GM19351 (cell line): ENCODE measurements around the gene RPTOR.

Experiments used
- ATAC-seq: cut with Tn5 transposase; IDR thresholded peaks from one replicate; pipeline ENCODE4 v1.9.1; 2021; ENCODE audit warnings: mild to moderate bottlenecking, moderate library complexity; ENCODE audit not compliant: unreplicated experiment

Gene RPTOR

GRCh38 chr17:80659651-80660050 is 115.0 kb downstream of the RPTOR start:
- no peak for ATAC-seq

- no peak for ATAC-seq
Observed at GRCh38 chr17:80660527-80661198, 116.0 kb downstream of the RPTOR start.

- no peak for ATAC-seq
Observed at GRCh38 chr17:80662557-80662956, 117.9 kb downstream of the RPTOR start.

GRCh38 chr17:80663781-80664206 is 119.2 kb downstream of the RPTOR start:
- ATAC-seq = no peak

- ATAC-seq = no peak
Observed at GRCh38 chr17:80664217-80664790, 119.7 kb downstream of the RPTOR start.

GRCh38 chr17:80665792-80666191 is 121.2 kb downstream of the RPTOR start:
- no peak for ATAC-seq

- ATAC-seq = no peak
Observed at GRCh38 chr17:80666867-80667266, 122.2 kb downstream of the RPTOR start.

GRCh38 chr17:80667462-80668277 is 123.0 kb downstream of the RPTOR start:
- no peak for ATAC-seq

- ATAC-seq = no peak
Observed at GRCh38 chr17:80668375-80669148, 123.9 kb downstream of the RPTOR start.

- ATAC-seq = no peak
Observed at GRCh38 chr17:80671039-80671824, 126.6 kb downstream of the RPTOR start.

- no peak for ATAC-seq
Observed at GRCh38 chr17:80671825-80672110, 127.1 kb downstream of the RPTOR start.

- ATAC-seq = no peak
Observed at GRCh38 chr17:80673152-80673920, 128.7 kb downstream of the RPTOR start.

GRCh38 chr17:80675438-80676095 is 130.9 kb downstream of the RPTOR start:
- ATAC-seq = no peak

- ATAC-seq = no peak
Observed at GRCh38 chr17:80676096-80676466, 131.4 kb downstream of the RPTOR start.

- ATAC-seq = no peak
Observed at GRCh38 chr17:80676564-80676963, 131.9 kb downstream of the RPTOR start.

- no peak for ATAC-seq
Observed at GRCh38 chr17:80677214-80677756, 132.6 kb downstream of the RPTOR start.

- ATAC-seq = no peak
Observed at GRCh38 chr17:80679816-80680215, 135.2 kb downstream of the RPTOR start.

GRCh38 chr17:80681215-80681614 is 136.6 kb downstream of the RPTOR start:
- no peak for ATAC-seq

GRCh38 chr17:80682372-80682771 is 137.7 kb downstream of the RPTOR start:
- no peak for ATAC-seq
